Mesodermal cell (in vitro differentiated cells): ENCODE data around the gene COQ2.
"Not testable (repeated sequence)": the region's sequence is repeated elsewhere in the genome, so short reads cannot be mapped to it uniquely, and the experiment has no call there.

Experiments
- H3K27ac ChIP-seq: 2 replicates; pipeline ENCODE4 v1.7.0; 2013; ENCODE audit warnings: mild to moderate bottlenecking, low read depth, low read length, moderate library complexity; ENCODE audit not compliant: severe bottlenecking
- H3K36me3 ChIP-seq: 2 replicates; pipeline ENCODE4 v1.7.1; 2013; ENCODE audit warnings: mild to moderate bottlenecking, low read length, moderate library complexity; ENCODE audit not compliant: control insufficient read depth, insufficient read depth
- H3K4me1 ChIP-seq: one replicate; pipeline ENCODE4 v1.7.1; 2013; ENCODE audit warnings: mild to moderate bottlenecking, low read length; ENCODE audit not compliant: insufficient read depth, control insufficient read depth, poor library complexity, severe bottlenecking
- H3K4me3 ChIP-seq: 2 replicates; pipeline ENCODE4 v1.7.0; 2013; ENCODE audit warnings: low read length, control low read depth, mild to moderate bottlenecking; ENCODE audit not compliant: insufficient read depth, poor library complexity, severe bottlenecking; ENCODE audit errors: extremely low read depth
- H3K9me3 ChIP-seq: 2 replicates; pipeline ENCODE4 v1.7.1; 2013; ENCODE audit warnings: mild to moderate bottlenecking, low read length, moderate library complexity; ENCODE audit not compliant: control insufficient read depth
- WGBS, 2 experiments: methylation state at CpG; one replicate each; pipeline ENCODE4 v1.1.5; 2013; ENCODE audit warnings: missing lambda C conversion rate in 2 of 2; ENCODE audit not compliant: insufficient coverage in 2 of 2; 5-methylcytosine and 5-hydroxymethylcytosine counted together

Gene COQ2

DNA sequence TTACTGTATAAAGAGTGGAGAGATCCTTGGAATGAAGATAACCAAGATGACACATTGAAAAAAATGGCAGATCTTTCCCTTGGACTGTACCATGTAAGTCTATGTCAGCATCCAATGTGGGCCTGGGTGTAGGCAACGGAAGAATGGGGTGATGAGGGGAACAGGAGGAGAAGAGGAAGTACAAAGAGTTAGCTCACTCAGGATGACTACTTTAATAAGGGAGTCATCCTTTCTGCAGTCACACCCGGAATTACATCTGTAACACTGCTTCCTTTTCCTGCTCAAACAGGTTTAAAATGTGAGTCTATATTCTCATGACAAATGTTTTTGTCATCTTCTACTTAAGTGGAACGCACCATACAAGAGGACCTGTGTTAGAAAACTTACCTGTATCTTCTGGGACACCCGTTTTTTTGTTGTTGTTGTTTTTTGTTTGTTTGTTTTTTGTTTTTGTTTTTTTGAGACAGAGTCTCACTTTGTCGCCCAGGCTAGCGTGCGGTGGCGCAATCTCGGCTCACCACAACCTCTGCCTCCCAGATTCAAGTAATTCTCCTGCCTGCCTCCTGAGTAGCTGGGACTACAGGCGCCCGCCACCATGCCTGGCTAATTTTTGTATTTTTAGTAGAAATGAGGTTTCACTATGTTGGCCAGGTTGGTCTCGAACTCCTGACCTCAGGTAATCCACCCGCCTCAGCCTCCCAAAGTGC is 32.0 kb upstream of the COQ2 start:
- 77 to 100% methylated on average over 5 of the region's 13 CpGs for WGBS, 2 experiments
- H3K4me1 ChIP-seq, result no peaks in the 10 kb centered on the region
- H3K4me3 ChIP-seq, result no peak overlapping the region
- H3K9me3 ChIP-seq, result no peaks in the 10 kb centered on the region
- H3K27ac ChIP-seq, result no peak overlapping the region
- no peaks in the 10 kb centered on the region for H3K36me3 ChIP-seq

DNA sequence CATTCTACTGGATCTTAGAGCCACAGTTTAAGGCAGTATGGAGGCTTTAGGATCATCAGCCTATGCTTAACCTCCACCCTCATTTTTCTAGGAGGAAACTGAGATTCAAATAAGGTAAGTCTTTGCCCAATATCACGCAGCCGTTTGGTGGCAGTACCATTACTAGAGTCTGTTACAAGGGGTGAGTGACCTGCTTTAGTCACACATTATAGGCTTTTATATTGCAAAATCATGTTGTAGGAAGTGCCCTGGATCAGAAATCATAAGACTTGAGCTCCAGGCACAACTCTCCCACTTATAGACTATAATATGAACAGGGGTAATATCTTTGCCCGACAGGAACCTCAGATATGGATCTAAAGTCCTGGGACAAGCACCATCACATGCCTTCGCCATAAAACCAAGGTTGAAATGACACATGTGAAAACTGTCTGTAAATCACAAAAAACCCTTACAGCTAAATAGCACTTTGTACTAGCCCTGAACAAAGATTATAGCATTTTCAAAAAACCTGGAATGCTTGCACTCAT is 30.8 kb upstream of the COQ2 start:
- Histone ChIP-seq H3K4me3 (no peak overlapping the region), H3K4me1 (no peaks in the 10 kb centered on the region), H3K36me3 (no peaks in the 10 kb centered on the region), H3K27ac (no peak overlapping the region), H3K9me3 (no peaks in the 10 kb centered on the region)
- WGBS, 2 experiments, result 100% methylated on average over 2 of the region's 4 CpGs; no CpG with 5 or more reads in 1 of the 2 experiments

DNA sequence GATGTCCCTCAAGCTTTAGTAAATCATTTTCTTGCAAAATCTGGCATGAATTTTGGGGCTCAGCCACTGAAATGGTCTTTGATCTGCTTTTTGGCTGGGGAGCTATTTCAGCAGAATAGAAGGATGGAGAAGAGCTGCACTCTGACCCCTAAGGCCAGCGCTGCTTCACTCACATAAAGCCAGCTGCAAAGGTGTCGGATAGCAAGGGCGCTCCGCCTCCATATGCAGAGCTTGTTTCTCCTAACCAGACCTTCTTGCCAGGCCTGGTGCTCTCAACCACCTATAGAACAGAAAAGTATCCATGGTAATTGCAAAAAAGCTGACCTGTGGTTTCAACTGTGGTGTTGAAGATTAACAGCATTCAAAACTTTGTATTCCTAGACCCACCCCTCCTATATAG is 24.1 kb upstream of the COQ2 start:
- Histone ChIP-seq H3K9me3 (no peaks in the 10 kb centered on the region), H3K27ac (no peak overlapping the region), H3K4me3 (no peak overlapping the region), H3K36me3 (no peaks in the 10 kb centered on the region), H3K4me1 (no peaks in the 10 kb centered on the region)
- WGBS, 2 experiments, result 47% methylated on average over 4 of the region's 4 CpGs; no CpG with 5 or more reads in 1 of the 2 experiments

DNA sequence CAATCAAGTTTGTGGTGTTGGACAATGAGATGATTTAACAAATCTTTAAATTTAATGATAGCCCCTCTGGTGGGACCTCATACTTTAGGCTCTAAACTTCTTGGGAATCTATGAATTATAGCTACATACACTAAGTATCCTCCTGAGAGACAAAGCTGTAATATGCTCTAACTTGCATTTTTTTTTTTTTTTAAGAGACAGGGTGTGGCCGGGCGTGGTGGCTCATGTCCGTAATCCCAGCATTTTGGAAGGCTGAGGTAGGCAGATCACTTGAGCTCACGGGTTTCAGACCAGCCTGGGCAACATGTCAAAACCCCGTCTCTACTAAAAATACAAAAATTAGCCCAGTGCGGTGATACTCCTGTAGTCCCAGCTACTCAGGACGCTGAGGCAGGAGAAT is 23.3 kb upstream of the COQ2 start:
- Histone ChIP-seq H3K36me3 (no peaks in the 10 kb centered on the region), H3K27ac (no peak overlapping the region), H3K4me3 (no peak overlapping the region), H3K4me1 (no peaks in the 10 kb centered on the region), H3K9me3 (no peaks in the 10 kb centered on the region)
- WGBS, 2 experiments, result 80 to 86% methylated on average over 7 of the region's 7 CpGs

DNA sequence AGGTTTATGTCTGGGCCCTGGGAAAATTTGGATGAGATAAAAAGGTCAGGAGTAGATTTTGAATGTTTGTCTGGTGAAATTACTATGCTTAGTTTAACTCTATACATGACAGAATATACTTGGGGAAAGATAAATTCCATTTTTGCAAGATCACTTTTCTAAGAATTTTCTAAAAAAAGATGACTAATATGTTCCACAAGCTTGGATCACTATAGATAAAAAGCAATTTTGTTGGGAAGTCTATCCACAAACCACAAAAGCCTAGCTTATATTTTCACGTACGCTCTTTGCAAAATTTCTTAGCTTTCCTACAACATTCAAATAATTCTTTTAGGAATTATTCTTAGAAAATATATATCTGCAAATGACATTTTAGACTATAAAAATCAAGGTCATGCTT is 20.6 kb upstream of the COQ2 start:
- Histone ChIP-seq H3K36me3 (no peaks in the 10 kb centered on the region), H3K4me3 (no peak overlapping the region), H3K9me3 (no peaks in the 10 kb centered on the region), H3K27ac (no peak overlapping the region), H3K4me1 (no peaks in the 10 kb centered on the region)
- no CpG with 5 or more reads among the region's 2 CpGs for WGBS, 2 experiments

DNA sequence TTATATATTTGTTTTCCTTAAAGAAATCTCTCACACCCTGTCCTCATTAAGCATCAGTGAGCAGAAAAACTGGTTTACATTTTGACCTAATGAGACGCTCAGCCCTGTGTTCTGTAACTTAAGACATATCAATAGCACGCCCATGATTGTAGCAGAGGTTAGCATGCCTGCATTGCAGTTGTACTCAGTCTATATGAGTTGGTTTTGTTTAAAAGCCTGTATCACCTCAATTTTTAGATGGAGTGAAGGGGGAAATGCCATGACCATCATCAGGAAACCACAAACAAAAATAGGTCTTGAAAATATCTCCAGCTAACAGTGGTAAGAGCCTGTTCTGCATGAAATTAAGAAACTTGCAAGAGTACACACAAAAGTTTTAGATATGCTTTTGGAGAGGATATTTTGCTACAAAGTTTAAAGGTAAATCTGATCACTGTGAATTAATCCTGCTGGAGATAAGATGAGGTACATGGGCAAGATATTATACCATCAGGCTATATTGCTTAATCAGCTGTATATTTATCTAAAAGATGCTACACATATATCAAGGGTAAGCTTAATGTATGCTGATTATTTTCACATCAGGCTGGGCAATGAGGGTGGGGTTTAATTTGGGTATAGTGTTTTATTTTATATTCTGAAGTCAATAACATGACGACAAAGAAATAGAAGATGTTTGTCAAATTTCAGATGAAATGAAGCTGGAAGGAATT is 13.1 kb upstream of the COQ2 start:
- WGBS, 2 experiments, result 90 to 100% methylated on average over 2 to 3 of the region's 3 CpGs

DNA sequence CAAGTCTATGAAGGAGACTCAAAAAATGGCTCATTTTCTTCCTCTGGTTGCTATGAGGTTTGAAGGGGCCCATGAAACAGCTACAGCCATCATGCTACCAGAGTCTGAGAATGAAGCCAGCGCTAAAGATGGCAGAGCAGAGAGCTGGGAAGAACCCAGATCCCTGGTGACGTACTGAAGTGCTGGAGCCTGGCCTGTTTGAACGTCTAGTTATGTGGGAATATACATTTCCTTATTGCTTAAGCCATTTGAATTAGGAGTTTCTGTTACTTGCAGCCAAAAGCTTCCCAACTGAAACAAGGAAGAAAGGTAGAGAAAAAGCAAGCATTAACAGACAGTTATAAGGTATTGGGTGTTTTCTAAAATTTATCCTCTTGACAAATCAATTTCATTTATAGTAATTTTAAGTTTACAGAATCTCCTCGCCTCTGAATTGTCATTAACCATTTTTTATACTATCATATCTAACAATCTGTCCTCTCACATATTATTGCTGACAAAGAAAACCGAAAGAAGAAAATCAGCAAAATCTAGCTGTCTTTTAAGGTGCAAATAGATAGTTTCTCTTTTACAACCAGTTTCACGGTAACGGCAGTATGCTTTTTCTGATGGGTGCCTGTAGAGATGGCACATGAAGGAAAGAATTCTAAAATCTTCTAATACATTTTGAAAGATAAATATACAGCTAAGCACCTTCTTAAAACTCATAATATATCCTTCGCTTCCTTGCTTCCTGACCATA is 8.9 kb upstream of the COQ2 start:
- Histone ChIP-seq H3K4me3 (no peak overlapping the region), H3K9me3 (no peaks in the 10 kb centered on the region), H3K36me3 (no peaks in the 10 kb centered on the region), H3K27ac (no peak overlapping the region), H3K4me1 (no peaks in the 10 kb centered on the region)
- WGBS, 2 experiments, result 75% methylated on average over 1 of the region's 8 CpGs; no CpG with 5 or more reads in 1 of the 2 experiments

More for the DNA sequence above, 13.1 kb upstream of the COQ2 start:
- Histone ChIP-seq H3K9me3 (no peaks in the 10 kb centered on the region), H3K4me1 (no peaks in the 10 kb centered on the region), H3K27ac (no peak overlapping the region), H3K36me3 (no peaks in the 10 kb centered on the region), H3K4me3 (no peak overlapping the region)

DNA sequence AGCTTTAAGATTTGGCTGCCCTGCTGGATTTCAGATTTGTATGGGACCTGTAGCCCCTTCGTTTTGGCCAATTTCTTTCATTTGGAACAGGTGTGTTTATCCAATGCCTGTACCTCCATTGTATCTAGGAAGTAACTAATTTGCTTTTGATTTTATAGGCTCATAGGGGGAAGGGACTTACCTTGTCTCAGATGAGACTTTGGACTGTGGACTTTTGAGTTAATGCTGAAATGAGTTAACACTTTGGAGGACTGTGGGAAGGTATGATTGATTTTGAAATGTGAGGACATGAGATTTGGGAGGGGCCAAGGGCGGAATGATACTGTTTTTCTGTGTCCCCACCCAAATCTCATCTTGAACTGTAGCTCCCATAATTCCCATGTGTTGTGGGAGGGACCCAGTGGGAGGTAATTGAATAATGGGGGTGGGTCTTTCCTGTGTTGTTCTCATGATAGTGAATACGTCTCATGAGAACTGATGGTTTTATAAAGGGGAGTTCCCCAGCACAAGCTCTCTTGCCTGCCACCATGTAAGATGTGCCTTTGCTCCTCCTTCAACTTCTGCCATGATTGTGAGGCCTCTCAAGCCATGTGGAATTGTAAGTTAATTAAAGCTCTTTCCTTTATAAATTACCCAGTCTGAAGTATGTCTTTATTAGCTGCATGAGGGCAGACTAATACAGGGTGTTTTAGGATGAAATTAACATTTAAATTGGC is 5.6 kb upstream of the COQ2 start:
- H3K36me3 ChIP-seq, H3K4me3 ChIP-seq, H3K9me3 ChIP-seq, H3K4me1 ChIP-seq, H3K27ac ChIP-seq: not testable (repeated sequence)
- 69 to 100% methylated on average over 1 to 2 of the region's 3 CpGs for WGBS, 2 experiments

DNA sequence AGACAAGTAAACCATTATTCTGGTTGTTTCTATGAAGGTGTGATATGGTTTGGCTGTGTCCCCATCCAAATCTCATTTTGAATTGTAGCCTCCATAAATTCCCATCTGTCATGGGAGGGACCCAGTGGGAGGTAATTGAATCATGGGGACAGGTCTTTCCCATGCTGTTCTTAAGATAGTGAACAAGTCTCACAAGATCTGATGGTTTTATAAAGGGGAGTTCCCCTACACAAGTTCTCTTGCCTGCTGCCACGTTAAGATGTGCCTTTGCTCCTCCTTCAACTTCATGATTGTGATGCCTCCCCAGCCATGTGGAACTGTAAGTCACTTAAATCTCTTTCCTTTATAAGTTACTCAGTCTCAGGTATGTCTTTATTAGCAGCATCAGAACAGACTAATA is 3.8 kb upstream of the COQ2 start:
- H3K9me3 ChIP-seq, H3K4me1 ChIP-seq, H3K4me3 ChIP-seq, H3K27ac ChIP-seq, H3K36me3 ChIP-seq: not testable (repeated sequence)
- 64% methylated on average over 1 of the region's 1 CpG; no CpG with 5 or more reads in 1 of the 2 experiments for WGBS, 2 experiments

DNA sequence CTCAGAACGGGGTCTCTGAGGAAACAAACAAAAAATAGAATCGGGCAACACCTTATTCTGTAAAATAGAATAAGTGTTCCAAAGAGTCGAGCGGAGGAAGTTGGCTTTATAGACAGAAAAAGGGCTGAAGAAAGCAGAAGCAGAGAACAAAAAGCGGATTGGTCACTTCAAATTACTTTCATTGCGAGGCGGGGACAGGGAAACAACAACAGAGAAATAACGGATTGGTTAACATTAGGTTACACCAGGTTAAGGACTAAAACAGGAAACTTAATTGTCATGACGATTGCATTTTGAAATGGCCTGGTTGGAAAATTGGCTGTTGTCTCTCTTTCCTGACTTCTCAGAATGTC is 433 bp upstream of the COQ2 start:
- 48 to 72% methylated on average over 7 of the region's 9 CpGs for WGBS, 2 experiments
- H3K36me3 ChIP-seq, result no peaks in the 10 kb centered on the region
- peak overlapping the region; percentile 92 for H3K27ac ChIP-seq
- H3K4me1 ChIP-seq, result peaks cover 10% of the 10 kb centered on the region
- H3K4me3 ChIP-seq, result peak overlapping the region; percentile 51
- no peaks in the 10 kb centered on the region for H3K9me3 ChIP-seq
